ENCODE measurements around the gene LRRC51.
"Not testable (repeated sequence)": the region's sequence is repeated elsewhere in the genome, so short reads cannot be mapped to it uniquely, and the experiment has no call there.

- TF ChIP-seq POLR2A (IDR thresholded peaks at IDR 0.05); EP300 (IDR thresholded peaks at IDR 0.05; ENCODE audit: low read depth): not testable (repeated sequence)
Observed at GRCh38 chr11:72142543-72142942, 61.9 kb downstream of the LRRC51 start.

All from transverse colon (tissue), 1 donor.